Naive thymus-derived CD4-positive, alpha-beta T cell (primary cell): ENCODE measurements around the gene CCDC142. TPM values are rescaled to one million over a fixed set of nuclear protein-coding genes. Genes with fewer than 3 reads are reported as not detected.

Source experiments
- ATAC-seq: fragments of 150-1000 bp; cut with Tn5 transposase; 2 replicates; pipeline ENCODE4 v1.10.0; 2021; ENCODE audit warnings: mild to moderate bottlenecking, moderate library complexity
- CTCF ChIA-PET: fragments of 350-600 bp; sonication (Branson Sonifier 250); formaldehyde crosslinking; loops from one replicate; lab custom pipeline; 2021; ENCODE audit warnings: antibody characterized with exemption; lab: Charles Lee
- POLR2A ChIA-PET: fragments of 350-600 bp; sonication (Branson Sonifier 250); formaldehyde crosslinking; loops from one replicate; lab custom pipeline; 2021; ENCODE audit warnings: antibody characterized with exemption, inconsistent platforms; lab: Charles Lee
- DNase-seq, 9 donors: peaks; one replicate each; pipeline versions ENCODE4 v3.0.0 to v3.0.0-alpha.2; 2020 to 2022; ENCODE audit warnings: mixed read lengths in 1 of 9
- H3K27ac ChIP-seq: one replicate; pipeline ENCODE4 v1.7.0; 2013; ENCODE audit warnings: mild to moderate bottlenecking, low read depth, low read length, moderate library complexity
- H3K27me3 ChIP-seq, 2 donors: one replicate each; pipeline ENCODE4 v1.7.0; 2013; ENCODE audit warnings: low read length in 2 of 2, mild to moderate bottlenecking in 2 of 2, moderate library complexity in 2 of 2; ENCODE audit not compliant: control insufficient read depth in 2 of 2, insufficient read depth in 2 of 2
- H3K36me3 ChIP-seq, 3 experiments: 1 replicate in 2 of 3; 2 replicates in 1 of 3; pipeline ENCODE4 v1.7.0; 2013; ENCODE audit warnings: low read length in 3 of 3, mild to moderate bottlenecking in 3 of 3, moderate library complexity in 1 of 3; ENCODE audit not compliant: insufficient read depth in 3 of 3, control insufficient read depth in 2 of 3
- H3K4me1 ChIP-seq, 2 donors: one replicate each; pipeline ENCODE4 v1.7.0; 2013; ENCODE audit warnings: low read length in 2 of 2, mild to moderate bottlenecking in 2 of 2, moderate library complexity in 1 of 2; ENCODE audit not compliant: control insufficient read depth in 2 of 2, insufficient read depth in 2 of 2
- H3K4me3 ChIP-seq: 2 replicates; pipeline ENCODE4 v1.7.0; 2013; ENCODE audit warnings: mild to moderate bottlenecking, low read length
- H3K9me3 ChIP-seq, 3 experiments: 1 replicate in 2 of 3; 2 replicates in 1 of 3; pipeline ENCODE4 v1.7.0; 2013; ENCODE audit warnings: low read length in 3 of 3; ENCODE audit not compliant: control insufficient read depth in 2 of 3
- H3K27ac Mint-ChIP-seq, 9 donors: one replicate each; pipeline ENCODE4 v1.8.0; 2020 to 2022; ENCODE audit warnings: mixed read lengths in 9 of 9, mild to moderate bottlenecking in 8 of 9, moderate library complexity in 5 of 9, inconsistent platforms in 2 of 9
- H3K27me3 Mint-ChIP-seq, 5 donors: one replicate each; pipeline ENCODE4 v1.8.0; 2021 to 2022; ENCODE audit warnings: mixed read lengths in 5 of 5, mild to moderate bottlenecking in 1 of 5
- H3K36me3 Mint-ChIP-seq, 5 donors: one replicate each; pipeline ENCODE4 v1.8.0; 2020 to 2022; ENCODE audit warnings: mixed read lengths in 5 of 5, mild to moderate bottlenecking in 3 of 5, inconsistent platforms in 1 of 5
- H3K4me1 Mint-ChIP-seq, 7 donors: one replicate each; pipeline ENCODE4 v1.8.0; 2020 to 2022; ENCODE audit warnings: mixed read lengths in 7 of 7, mild to moderate bottlenecking in 3 of 7, inconsistent platforms in 1 of 7
- H3K4me3 Mint-ChIP-seq, 10 donors: one replicate each; pipeline ENCODE4 v1.8.0; 2020 to 2022; ENCODE audit warnings: mild to moderate bottlenecking in 10 of 10, mixed read lengths in 10 of 10, moderate library complexity in 6 of 10, inconsistent platforms in 2 of 10
- H3K9me3 Mint-ChIP-seq, 11 donors: one replicate each; pipeline ENCODE4 v1.8.0; 2020 to 2022; ENCODE audit warnings: mixed read lengths in 11 of 11, mild to moderate bottlenecking in 4 of 11, inconsistent platforms in 1 of 11, moderate library complexity in 1 of 11
- intact Hi-C, 2 donors: fragments of 100-400 bp; cut with micrococcal nuclease; formaldehyde crosslinking; loops; one replicate each; pipeline ENCODE4 v1.15.1; 2023
- polyA plus RNA-seq, 2 donors: library from polyadenylated mRNA; unstranded; fragments of 300-500 nt; fragmentation: Illumina TruSeq; gene quantifications; one replicate each; pipeline ENCODE4 v1.2.3, GENCODE V29; 2021
- total RNA-seq, 6 experiments: library from RNA in 5 of 6; stranded (reverse) in 5 of 6; gene quantifications; 1 replicate in 5 of 6; 2 replicates in 1 of 6; pipeline ENCODE4 v1.2.3 and lab custom pipeline; 2021 to 2026

CCDC142 gene
- total and polyA plus RNA-seq, 7 experiments from 2014 or later: 13.1 to 75.2 (median 27.4) TPM

GRCh38 chr2:74439373-74439772, 43.4 kb downstream of the CCDC142 start:
- H3K9me3 Mint-ChIP-seq: peaks cover 0 to 1% (median 0%) of the 10 kb centered on the region in 11 donors
- peaks cover 0 to 20% (median 12%) of the 10 kb centered on the region in 7 donors for H3K4me1 Mint-ChIP-seq
- H3K4me3 ChIP-seq: no peak overlapping the region
- H3K4me3 Mint-ChIP-seq: peak overlapping the region in 2 of 10 donors; percentile 74 to 83
- H3K27ac Mint-ChIP-seq: no peak overlapping the region
- ATAC-seq (no peak), DNase-seq (no peak)
- peaks cover 0 to 3% (median 0%) of the 10 kb centered on the region in 5 donors for H3K36me3 Mint-ChIP-seq
- ChIA-PET POLR2A (no interaction called here), CTCF (no interaction called here)
- peaks cover 19 to 52% (median 26%) of the 10 kb centered on the region in 5 donors for H3K27me3 Mint-ChIP-seq
- H3K27me3 ChIP-seq: peaks cover 0 to 13% of the 10 kb centered on the region in 2 donors
- intact Hi-C loops: no loop called here
- no peak overlapping the region for H3K27ac ChIP-seq
- peaks cover 0 to 8% of the 10 kb centered on the region in 2 donors for H3K4me1 ChIP-seq
- H3K9me3 ChIP-seq: no peaks in the 10 kb centered on the region
- H3K36me3 ChIP-seq: no peaks in the 10 kb centered on the region

DNA sequence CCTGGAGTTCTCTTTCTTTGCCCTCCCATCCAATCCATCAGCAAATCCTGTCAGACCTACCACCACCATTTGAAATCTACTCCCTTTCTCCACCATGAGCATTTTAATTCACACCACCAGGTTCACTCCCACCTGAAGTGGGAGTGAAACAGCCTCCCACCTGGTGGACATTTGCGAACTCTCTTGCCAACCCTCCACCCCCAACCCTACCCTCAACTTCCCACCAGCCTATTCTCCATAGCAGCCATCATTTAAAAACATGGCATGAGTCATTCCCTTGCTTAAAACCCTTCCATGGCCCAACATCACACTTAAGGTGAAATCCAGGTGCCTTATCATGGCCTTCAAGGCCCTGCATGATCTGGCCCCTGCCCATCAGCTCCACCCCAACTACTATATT, 44.5 kb downstream of the CCDC142 start:
- no peak for DNase-seq
- H3K27ac Mint-ChIP-seq: no peak overlapping the region
- H3K9me3 ChIP-seq: no peaks in the 10 kb centered on the region
- peaks cover 0 to 13% of the 10 kb centered on the region in 2 donors for H3K27me3 ChIP-seq
- peaks cover 14 to 43% (median 26%) of the 10 kb centered on the region in 5 donors for H3K27me3 Mint-ChIP-seq
- peaks cover 0 to 1% (median 0%) of the 10 kb centered on the region in 11 donors for H3K9me3 Mint-ChIP-seq
- H3K4me1 Mint-ChIP-seq: peaks cover 0 to 20% (median 12%) of the 10 kb centered on the region in 7 donors
- H3K36me3 Mint-ChIP-seq: peaks cover 0 to 3% (median 0%) of the 10 kb centered on the region in 5 donors
- no peaks in the 10 kb centered on the region for H3K36me3 ChIP-seq
- intact Hi-C loops: no loop called here
- ATAC-seq: no peak
- no peak overlapping the region for H3K27ac ChIP-seq
- peak overlapping the region in 1 of 10 donors; percentile 4 for H3K4me3 Mint-ChIP-seq
- peaks cover 0 to 8% of the 10 kb centered on the region in 2 donors for H3K4me1 ChIP-seq
- ChIA-PET POLR2A (no interaction called here), CTCF (no interaction called here)
- no peak overlapping the region for H3K4me3 ChIP-seq

- no peak for DNase-seq
- no peak overlapping the region for H3K27ac Mint-ChIP-seq
- no peaks in the 10 kb centered on the region for H3K9me3 ChIP-seq
- ChIA-PET POLR2A (no interaction called here), CTCF (no interaction called here)
- peaks cover 6 to 34% (median 20%) of the 10 kb centered on the region in 5 donors for H3K27me3 Mint-ChIP-seq
- no peaks in the 10 kb centered on the region for H3K36me3 ChIP-seq
- ATAC-seq: no peak
- H3K4me1 ChIP-seq: peaks cover 0 to 8% of the 10 kb centered on the region in 2 donors
- H3K4me3 ChIP-seq: no peak overlapping the region
- H3K4me3 Mint-ChIP-seq: no peak overlapping the region
- no peaks in the 10 kb centered on the region for H3K36me3 Mint-ChIP-seq
- no peak overlapping the region for H3K27ac ChIP-seq
- peaks cover 0 to 9% of the 10 kb centered on the region in 2 donors for H3K27me3 ChIP-seq
- H3K9me3 Mint-ChIP-seq: no peaks in the 10 kb centered on the region
- peaks cover 0 to 16% (median 10%) of the 10 kb centered on the region in 7 donors for H3K4me1 Mint-ChIP-seq
- intact Hi-C loops: no loop called here
Measured at GRCh38 chr2:74436848-74437695, 45.7 kb downstream of the CCDC142 start.

DNA sequence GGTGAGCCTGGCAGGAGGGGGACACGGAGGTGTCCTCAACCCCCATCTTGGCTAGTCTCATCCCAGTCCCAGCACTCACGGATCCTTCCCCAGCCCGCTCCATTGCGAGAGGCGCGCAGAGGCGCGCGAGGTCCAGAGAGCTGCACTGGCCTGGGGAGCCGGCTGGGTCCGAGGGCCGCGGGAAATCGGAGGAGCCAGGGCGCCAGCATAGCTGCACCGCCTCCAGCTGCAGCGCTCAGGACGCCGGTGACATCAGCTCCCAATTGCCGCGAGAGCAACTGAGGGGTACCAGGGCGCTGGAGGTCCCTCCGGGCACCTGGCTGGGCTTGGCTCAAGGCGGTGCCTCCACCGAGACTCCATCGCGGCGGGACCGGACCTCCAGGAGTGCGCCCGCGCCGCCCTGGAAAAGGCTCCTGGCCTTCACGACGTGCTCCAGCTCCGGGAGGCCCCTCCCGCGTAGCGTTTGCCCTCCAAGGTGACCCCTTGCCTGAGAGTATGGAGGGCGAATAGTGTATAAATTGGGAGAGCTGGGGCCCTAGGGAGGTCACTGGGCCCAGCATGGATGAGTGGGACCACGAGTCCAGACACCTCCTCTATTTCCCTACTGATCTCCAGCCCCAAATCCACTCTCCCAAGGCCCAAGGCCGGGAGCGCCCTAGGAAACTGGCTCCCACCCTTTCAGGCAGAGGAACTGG, 46.5 kb downstream of the CCDC142 start:
- H3K36me3 Mint-ChIP-seq: no peaks in the 10 kb centered on the region
- H3K27ac Mint-ChIP-seq: no peak overlapping the region
- H3K9me3 Mint-ChIP-seq: no peaks in the 10 kb centered on the region
- Histone ChIP-seq H3K27me3 (peaks cover 0 to 4% of the 10 kb centered on the region in 2 donors), H3K4me1 (peaks cover 0 to 4% of the 10 kb centered on the region in 2 donors), H3K27ac (no peak overlapping the region), H3K9me3 (no peaks in the 10 kb centered on the region), H3K36me3 (no peaks in the 10 kb centered on the region), H3K4me3 (no peak overlapping the region)
- no peak overlapping the region for H3K4me3 Mint-ChIP-seq
- ChIA-PET CTCF (no interaction called here), POLR2A (no interaction called here)
- intact Hi-C loops: no loop called here
- peaks cover 0 to 16% (median 9%) of the 10 kb centered on the region in 7 donors for H3K4me1 Mint-ChIP-seq
- peaks cover 6 to 32% (median 20%) of the 10 kb centered on the region in 5 donors for H3K27me3 Mint-ChIP-seq
- no peak for DNase-seq
- no peak for ATAC-seq

DNA sequence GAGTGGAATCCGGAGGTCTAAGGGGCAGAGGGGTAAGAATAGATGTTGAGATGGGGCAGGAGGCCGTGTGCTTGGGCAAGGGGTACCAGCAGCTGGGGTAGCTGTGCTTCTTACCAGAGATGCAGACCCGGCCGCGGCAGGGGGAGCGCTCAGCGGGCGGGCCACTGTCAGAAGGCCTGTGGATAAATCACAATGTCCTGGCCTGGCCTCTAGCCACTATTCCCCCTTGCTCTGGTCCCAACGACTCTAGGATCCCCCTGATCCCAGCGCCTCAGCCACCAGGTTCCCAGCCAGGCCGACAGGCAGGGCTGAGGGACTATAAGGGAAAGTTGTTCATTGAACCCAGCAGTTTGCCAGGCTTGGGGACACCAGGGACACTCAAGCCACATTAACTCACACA, 52.3 kb downstream of the CCDC142 start:
- Histone ChIP-seq H3K27me3 (no peaks in the 10 kb centered on the region), H3K36me3 (peaks cover 0 to 7% (median 0%) of the 10 kb centered on the region in 3 experiments), H3K9me3 (no peaks in the 10 kb centered on the region), H3K4me3 (no peak overlapping the region), H3K4me1 (no peaks in the 10 kb centered on the region), H3K27ac (no peak overlapping the region)
- ATAC-seq (no peak), DNase-seq (no peak)
- H3K4me3 Mint-ChIP-seq: no peak overlapping the region
- H3K27me3 Mint-ChIP-seq: peaks cover 0 to under 1% (median 0%) of the 10 kb centered on the region in 5 donors
- intact Hi-C loops: no loop called here
- H3K27ac Mint-ChIP-seq: no peak overlapping the region
- CTCF ChIA-PET: no interaction called here
- no peaks in the 10 kb centered on the region for H3K9me3 Mint-ChIP-seq
- peaks cover 0 to 3% (median 0%) of the 10 kb centered on the region in 7 donors for H3K4me1 Mint-ChIP-seq
- peaks cover 0 to 5% (median 0%) of the 10 kb centered on the region in 5 donors for H3K36me3 Mint-ChIP-seq
- POLR2A ChIA-PET: no interaction called here

DNA sequence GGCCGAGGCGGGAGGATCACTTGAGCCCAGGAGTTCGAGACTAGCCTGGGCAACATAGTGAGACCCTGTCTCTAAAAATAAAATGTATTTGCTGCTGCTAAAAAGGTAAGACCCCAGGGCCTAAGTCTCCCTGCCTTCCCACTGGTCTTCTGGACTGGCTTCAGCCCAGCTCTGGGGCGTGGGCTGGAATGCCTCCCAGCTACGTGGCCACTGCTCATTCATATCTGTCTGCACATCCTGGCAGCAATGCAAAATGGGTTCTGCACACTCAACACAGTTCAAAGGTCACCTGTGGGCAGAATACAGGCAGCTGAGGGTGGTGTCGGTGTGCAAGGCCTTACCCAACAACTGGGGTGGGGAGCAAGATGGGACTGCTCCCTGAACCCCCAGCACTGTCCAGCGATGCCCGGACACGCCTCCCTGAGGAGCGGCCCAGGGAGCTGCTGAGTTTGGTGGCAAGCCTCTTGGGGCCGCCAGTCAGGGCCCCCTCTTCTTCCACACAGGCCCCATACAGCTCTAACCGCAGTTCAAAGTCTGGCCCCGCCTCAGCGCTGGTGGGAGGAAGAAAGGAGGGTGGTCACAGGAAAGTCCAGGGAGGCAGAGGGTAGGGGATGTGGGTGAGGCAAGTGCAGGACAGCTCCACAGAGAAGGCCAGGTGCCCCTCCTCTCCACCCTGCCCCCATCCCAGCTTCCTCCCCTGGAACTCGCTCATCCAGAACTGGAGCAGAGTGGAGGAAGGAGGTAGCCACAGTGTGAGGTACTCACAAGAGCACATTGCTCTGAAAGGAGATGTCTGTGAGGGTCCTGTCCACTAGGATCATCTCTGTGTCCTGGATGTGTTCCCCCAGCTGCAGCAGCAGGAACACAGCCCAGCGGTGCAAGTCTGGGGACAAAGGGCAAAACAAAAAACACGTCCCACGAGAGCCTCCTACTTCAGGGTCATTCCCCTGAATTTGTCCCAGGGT, 53.0 kb downstream of the CCDC142 start:
- ChIA-PET POLR2A (no interaction called here), CTCF (no interaction called here)
- H3K27ac Mint-ChIP-seq: no peak overlapping the region
- H3K27me3 ChIP-seq: no peaks in the 10 kb centered on the region
- no peaks in the 10 kb centered on the region for H3K27me3 Mint-ChIP-seq
- no peak for DNase-seq
- H3K27ac ChIP-seq: no peak overlapping the region
- H3K36me3 Mint-ChIP-seq: peaks cover 0 to 11% (median 0%) of the 10 kb centered on the region in 5 donors
- intact Hi-C loops: loop anchor here in 1 of 2 donors (10.0 kb wide), 1 partner anchor 1045 kb away; the partner anchor contains the start of gene ALMS1
- H3K4me1 ChIP-seq: no peaks in the 10 kb centered on the region
- no peaks in the 10 kb centered on the region for H3K9me3 Mint-ChIP-seq
- H3K4me1 Mint-ChIP-seq: peaks cover 0 to 5% (median 0%) of the 10 kb centered on the region in 7 donors
- no peak overlapping the region for H3K4me3 Mint-ChIP-seq
- ATAC-seq: no peak
- peaks cover 0 to 14% (median 0%) of the 10 kb centered on the region in 3 experiments for H3K36me3 ChIP-seq
- H3K9me3 ChIP-seq: no peaks in the 10 kb centered on the region
- no peak overlapping the region for H3K4me3 ChIP-seq
